Keratinocyte (primary cell): Measurements from ENCODE around the gene ISYNA1. TPM values are rescaled to one million over a fixed set of nuclear protein-coding genes. Genes with fewer than 3 reads are reported as not detected.

Experiments used
- DNase-seq: peaks from one replicate; pipeline ENCODE4 v3.0.0-alpha.2; 2011; ENCODE audit warnings: low read depth, missing footprints, low spot score
- FAIRE-seq: peaks from 2 replicates; lab custom pipeline; 2011; peaks lifted over from hg19 to GRCh38; lab: Jason Lieb, UNC
- H2AFZ ChIP-seq: 2 replicates; pipeline ENCODE4 v1.6.0; 2012; ENCODE audit warnings: low read length, control low read depth, inconsistent platforms; ENCODE audit not compliant: control insufficient read depth
- H3K27ac ChIP-seq: 2 replicates; pipeline ENCODE4 v1.5.1; 2011; ENCODE audit warnings: low read length; ENCODE audit not compliant: control insufficient read depth, insufficient read depth
- H3K27me3 ChIP-seq: 3 replicates; pipeline ENCODE4 v1.6.0; 2011; ENCODE audit warnings: low read length; ENCODE audit not compliant: control insufficient read depth, insufficient read depth; ENCODE audit errors: extremely low read depth
- H3K36me3 ChIP-seq, 2 experiments: 2 replicates in 1 of 2; 3 replicates in 1 of 2; pipeline ENCODE4 v1.5.1; 2011; ENCODE audit warnings: low read length in 2 of 2, mild to moderate bottlenecking in 1 of 2; ENCODE audit not compliant: control insufficient read depth in 2 of 2, insufficient read depth in 2 of 2; ENCODE audit errors: extremely low read depth in 1 of 2
- H3K4me1 ChIP-seq: 3 replicates; pipeline ENCODE4 v1.5.1; 2011; ENCODE audit warnings: low read length; ENCODE audit not compliant: control insufficient read depth, insufficient read depth; ENCODE audit errors: extremely low read depth
- H3K4me2 ChIP-seq: 3 replicates; pipeline ENCODE4 v1.6.0; 2011; ENCODE audit warnings: low read depth, low read length; ENCODE audit not compliant: control insufficient read depth, insufficient read depth; ENCODE audit errors: extremely low read depth
- H3K4me3 ChIP-seq, 3 experiments: fragments of 200-600 bp in 1 of 3; sonication (generic) in 1 of 3; 2 replicates in 2 of 3; 3 replicates in 1 of 3; pipeline ENCODE4 v1.5.1; 2011 to 2016; ENCODE audit warnings: low read length in 3 of 3, mild to moderate bottlenecking in 3 of 3, control low read depth in 2 of 3, inconsistent platforms in 1 of 3, low read depth in 1 of 3, mixed read lengths in 1 of 3, mixed run types in 1 of 3, moderate library complexity in 1 of 3; ENCODE audit not compliant: control insufficient read depth in 2 of 3, insufficient read depth in 2 of 3; ENCODE audit errors: extremely low read depth in 1 of 3
- H3K79me2 ChIP-seq: 2 replicates; pipeline ENCODE4 v1.6.0; 2012; ENCODE audit warnings: low read length; ENCODE audit not compliant: control insufficient read depth, insufficient read depth
- H3K9ac ChIP-seq: 3 replicates; pipeline ENCODE4 v1.6.0; 2011; ENCODE audit warnings: low read length; ENCODE audit not compliant: control insufficient read depth, insufficient read depth; ENCODE audit errors: extremely low read depth
- H3K9me1 ChIP-seq: 3 replicates; pipeline ENCODE4 v1.6.0; 2011; ENCODE audit warnings: low read length; ENCODE audit not compliant: control insufficient read depth, insufficient read depth; ENCODE audit errors: extremely low read depth
- H3K9me3 ChIP-seq: 2 replicates; pipeline ENCODE4 v1.5.1; 2012; ENCODE audit warnings: low read depth, low read length; ENCODE audit not compliant: control insufficient read depth
- H4K20me1 ChIP-seq: 3 replicates; pipeline ENCODE4 v1.6.0; 2011; ENCODE audit warnings: low read length; ENCODE audit not compliant: control insufficient read depth, insufficient read depth; ENCODE audit errors: extremely low read depth
- EZH2 ChIP-seq: IDR thresholded peaks from one replicate; pipeline ENCODE4 v1.6.1; 2012; ENCODE audit warnings: inconsistent platforms, mild to moderate bottlenecking, low read length, moderate library complexity
- dilution Hi-C: fragments of 300-500 bp; cut with MboI; formaldehyde crosslinking; loops from one replicate; pipeline ENCODE4 v1.7.0; 2020; ENCODE audit warnings: low sequenced_read_pairs; ENCODE audit not compliant: extremely low pct_ligation_motif_present
- polyA plus RNA-seq, 5 experiments: library from polyadenylated mRNA; depleted of rRNA in 3 of 5; stranded (reverse) in 3 of 5; stranded (forward) in 1 of 5; unstranded in 1 of 5; fragments of >200 nt; gene quantifications; 1 replicate in 1 of 5; 2 replicates in 3 of 5; 3 replicates in 1 of 5; pipeline versions ENCODE4 v1.2.1 to v1.2.3, GENCODE V29; 2011 to 2012; ENCODE audit warnings: missing spikeins in 2 of 5, low read depth in 1 of 5, low replicate concordance in 1 of 5
- TF ChIP-seq, protein P1 (sequence below), 3 experiments: IDR thresholded peaks in 1 of 3; conservative IDR thresholded peaks in 1 of 3; optimal IDR thresholded peaks in 1 of 3; 2 replicates in 2 of 3; 3 replicates in 1 of 3; pipeline versions ENCODE3 to v1.5.1; 2011; ENCODE audit warnings: low read length in 3 of 3, mild to moderate bottlenecking in 3 of 3, moderate library complexity in 2 of 3, control low read depth in 1 of 3, inconsistent platforms in 1 of 3; ENCODE audit not compliant: insufficient read depth in 2 of 3; ENCODE audit errors: extremely low read depth in 1 of 3

The ISYNA1 gene
- polyA plus RNA-seq, 1 donor (not counting 4 experiments of a cell fraction or from before 2014, with no cell fraction given), result 3.5 TPM

- no peak for DNase-seq
- H3K27ac ChIP-seq, result no peak overlapping the region
- H3K27me3 ChIP-seq, result no peaks in the 10 kb centered on the region
- H3K4me2 ChIP-seq, result no peak overlapping the region
- H3K36me3 ChIP-seq, result peaks cover 3 to 5% of the 10 kb centered on the region in 2 experiments
- H3K4me3 ChIP-seq, result no peak overlapping the region
- TF ChIP-seq, protein P1, sequence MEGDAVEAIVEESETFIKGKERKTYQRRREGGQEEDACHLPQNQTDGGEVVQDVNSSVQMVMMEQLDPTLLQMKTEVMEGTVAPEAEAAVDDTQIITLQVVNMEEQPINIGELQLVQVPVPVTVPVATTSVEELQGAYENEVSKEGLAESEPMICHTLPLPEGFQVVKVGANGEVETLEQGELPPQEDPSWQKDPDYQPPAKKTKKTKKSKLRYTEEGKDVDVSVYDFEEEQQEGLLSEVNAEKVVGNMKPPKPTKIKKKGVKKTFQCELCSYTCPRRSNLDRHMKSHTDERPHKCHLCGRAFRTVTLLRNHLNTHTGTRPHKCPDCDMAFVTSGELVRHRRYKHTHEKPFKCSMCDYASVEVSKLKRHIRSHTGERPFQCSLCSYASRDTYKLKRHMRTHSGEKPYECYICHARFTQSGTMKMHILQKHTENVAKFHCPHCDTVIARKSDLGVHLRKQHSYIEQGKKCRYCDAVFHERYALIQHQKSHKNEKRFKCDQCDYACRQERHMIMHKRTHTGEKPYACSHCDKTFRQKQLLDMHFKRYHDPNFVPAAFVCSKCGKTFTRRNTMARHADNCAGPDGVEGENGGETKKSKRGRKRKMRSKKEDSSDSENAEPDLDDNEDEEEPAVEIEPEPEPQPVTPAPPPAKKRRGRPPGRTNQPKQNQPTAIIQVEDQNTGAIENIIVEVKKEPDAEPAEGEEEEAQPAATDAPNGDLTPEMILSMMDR (optimal IDR thresholded peaks at IDR 0.05 in 1 of 3, IDR thresholded peaks at IDR 0.05 in 1 of 3, conservative IDR thresholded peaks at IDR 0.05 in 1 of 3; ENCODE audit: extremely low read depth in 1 of 3, insufficient read depth in 2 of 3, low read length in 3 of 3), result no peak
- no peak for TF ChIP-seq EZH2
- dilution Hi-C loops, result no loop called here
- no peak overlapping the region for H2AFZ ChIP-seq
- peaks cover 11% of the 10 kb centered on the region for H4K20me1 ChIP-seq
- FAIRE-seq, result no peak
- H3K4me1 ChIP-seq, result peaks cover 31% of the 10 kb centered on the region
- peaks cover 93% of the 10 kb centered on the region for H3K79me2 ChIP-seq
- H3K9ac ChIP-seq, result no peak overlapping the region
- no peaks in the 10 kb centered on the region for H3K9me3 ChIP-seq
- peaks cover 6% of the 10 kb centered on the region for H3K9me1 ChIP-seq
Observed at GRCh38 chr19:18481505-18482222, 43.7 kb upstream of the ISYNA1 start.

DNA sequence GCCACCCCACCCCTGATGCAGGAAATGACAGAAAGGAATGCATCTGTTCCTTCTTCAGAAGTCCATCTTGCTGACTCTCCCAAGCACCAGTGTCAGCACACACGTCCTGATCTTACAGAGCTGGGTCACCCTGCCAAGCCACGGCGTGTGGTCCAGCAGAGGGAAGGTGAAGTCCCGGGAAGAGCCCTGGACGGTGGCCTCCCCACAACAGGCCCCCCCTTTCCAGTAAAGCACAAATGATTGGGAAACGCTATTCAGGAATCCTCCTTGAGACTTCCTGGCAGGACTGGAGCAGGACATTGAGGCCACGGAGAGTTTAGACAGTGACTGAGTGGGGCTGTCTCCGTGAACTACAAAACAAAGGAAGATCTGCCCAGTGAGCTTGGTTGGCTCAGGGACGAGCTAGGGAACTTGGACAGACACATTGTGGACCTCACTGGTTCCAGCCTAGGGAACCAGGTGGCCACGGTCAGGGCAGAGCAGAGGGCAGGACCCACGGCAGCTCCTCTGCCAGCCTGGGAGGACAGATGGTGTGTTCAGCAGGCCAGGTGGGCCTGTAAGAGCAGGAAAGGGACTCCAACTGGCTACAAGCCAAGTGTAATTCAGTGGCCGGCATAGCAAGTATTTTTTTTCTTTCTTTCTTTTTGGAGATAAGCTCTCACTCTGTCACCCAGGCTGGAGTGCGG lies 42.2 kb upstream of the ISYNA1 start:
- Histone ChIP-seq H3K27me3 (no peaks in the 10 kb centered on the region), H3K36me3 (peaks cover 3 to 5% of the 10 kb centered on the region in 2 experiments), H3K4me1 (peaks cover 27% of the 10 kb centered on the region), H3K9ac (no peak overlapping the region), H4K20me1 (peaks cover 4% of the 10 kb centered on the region), H3K4me3 (no peak overlapping the region), H2AFZ (no peak overlapping the region), H3K27ac (no peak overlapping the region), H3K4me2 (no peak overlapping the region), H3K9me1 (peaks cover 3% of the 10 kb centered on the region), H3K9me3 (no peaks in the 10 kb centered on the region), H3K79me2 (peaks cover 92% of the 10 kb centered on the region)
- dilution Hi-C loops, result no loop called here
- no peak for DNase-seq
- TF ChIP-seq, protein P1 (optimal IDR thresholded peaks at IDR 0.05 in 1 of 3, IDR thresholded peaks at IDR 0.05 in 1 of 3, conservative IDR thresholded peaks at IDR 0.05 in 1 of 3; ENCODE audit: extremely low read depth in 1 of 3, insufficient read depth in 2 of 3, low read length in 3 of 3), result no peak
- no peak for TF ChIP-seq EZH2
- FAIRE-seq, result no peak
